MV-4-11 (cell line): ENCODE data around the gene LPP.

ENCODE experiments used
- DNase-seq: peaks from one replicate; lab custom pipeline; 2025; lab: John Stamatoyannopoulos, UW

LPP gene

GRCh38 chr3:188299068-188299467 is 145.1 kb downstream of the LPP start:
- DNase-seq = no peak

GRCh38 chr3:188299708-188300107 is 145.8 kb downstream of the LPP start:
- no peak for DNase-seq

- no peak for DNase-seq
Measured at GRCh38 chr3:188301147-188301546, 147.2 kb downstream of the LPP start.

- no peak for DNase-seq
Measured at GRCh38 chr3:188303286-188303799, 149.4 kb downstream of the LPP start.

- DNase-seq = no peak
Measured at GRCh38 chr3:188303823-188304222, 149.9 kb downstream of the LPP start.

- no peak for DNase-seq
Measured at GRCh38 chr3:188304501-188304900, 150.5 kb downstream of the LPP start.

- DNase-seq = no peak
Measured at GRCh38 chr3:188305220-188305619, 151.3 kb downstream of the LPP start.

- DNase-seq = no peak
Measured at GRCh38 chr3:188306435-188307005, 152.6 kb downstream of the LPP start.

- peak; percentile 70 for DNase-seq
Measured at GRCh38 chr3:188309437-188310269, 155.7 kb downstream of the LPP start.

GRCh38 chr3:188310270-188310710 is 156.3 kb downstream of the LPP start:
- no peak for DNase-seq

- DNase-seq = no peak
Measured at GRCh38 chr3:188315553-188315952, 161.6 kb downstream of the LPP start.

GRCh38 chr3:188316021-188316722 is 162.2 kb downstream of the LPP start:
- DNase-seq = peak; percentile 71

GRCh38 chr3:188316723-188317070 is 162.7 kb downstream of the LPP start:
- no peak for DNase-seq

GRCh38 chr3:188319569-188319968 is 165.6 kb downstream of the LPP start:
- no peak for DNase-seq

- peak; percentile 55 for DNase-seq
Measured at GRCh38 chr3:188320757-188321156, 166.8 kb downstream of the LPP start.

GRCh38 chr3:188321258-188321657 is 167.3 kb downstream of the LPP start:
- no peak for DNase-seq

GRCh38 chr3:188322135-188322887 is 168.4 kb downstream of the LPP start:
- DNase-seq = no peak

GRCh38 chr3:188323067-188323842 is 169.3 kb downstream of the LPP start:
- DNase-seq = no peak

- DNase-seq = no peak
Measured at GRCh38 chr3:188326111-188326510, 172.2 kb downstream of the LPP start.

- no peak for DNase-seq
Measured at GRCh38 chr3:188326968-188327367, 173.0 kb downstream of the LPP start.

- no peak for DNase-seq
Measured at GRCh38 chr3:188327433-188327832, 173.5 kb downstream of the LPP start.
